GM12891 (cell line): ENCODE data around the gene OAS3.

Experiments
- POLR2A ChIP-seq: IDR thresholded peaks from 2 replicates; pipeline ENCODE4 v1.6.1; 2011; ENCODE audit warnings: low read depth, low read length, control low read depth
- POLR2AphosphoS5 ChIP-seq: IDR thresholded peaks from 2 replicates; pipeline ENCODE4 v1.6.1; 2011; ENCODE audit warnings: low read depth, low read length, control low read depth

GRCh38 chr12:112985642-112986290 lies 47.5 kb downstream of the OAS3 start:
- TF ChIP-seq POLR2A = no peak
- no peak for TF ChIP-seq POLR2AphosphoS5
